Epithelial cell of esophagus (primary cell): ENCODE measurements around the gene TOP3B.

Experiments used
- DNase-seq: peaks from one replicate; pipeline ENCODE4 v3.0.0; 2010; ENCODE audit warnings: low read depth
- H3K4me3 ChIP-seq: 2 replicates; pipeline ENCODE4 v1.5.1; 2011; ENCODE audit warnings: mild to moderate bottlenecking, low read length, control low read depth
- TF ChIP-seq, protein P1 (sequence below): IDR thresholded peaks from 2 replicates; pipeline ENCODE4 v1.5.1; 2011; ENCODE audit warnings: low read depth, mild to moderate bottlenecking, low read length, control low read depth, inconsistent platforms; ENCODE audit not compliant: insufficient read depth; ENCODE audit errors: missing control alignments

Gene TOP3B

DNA sequence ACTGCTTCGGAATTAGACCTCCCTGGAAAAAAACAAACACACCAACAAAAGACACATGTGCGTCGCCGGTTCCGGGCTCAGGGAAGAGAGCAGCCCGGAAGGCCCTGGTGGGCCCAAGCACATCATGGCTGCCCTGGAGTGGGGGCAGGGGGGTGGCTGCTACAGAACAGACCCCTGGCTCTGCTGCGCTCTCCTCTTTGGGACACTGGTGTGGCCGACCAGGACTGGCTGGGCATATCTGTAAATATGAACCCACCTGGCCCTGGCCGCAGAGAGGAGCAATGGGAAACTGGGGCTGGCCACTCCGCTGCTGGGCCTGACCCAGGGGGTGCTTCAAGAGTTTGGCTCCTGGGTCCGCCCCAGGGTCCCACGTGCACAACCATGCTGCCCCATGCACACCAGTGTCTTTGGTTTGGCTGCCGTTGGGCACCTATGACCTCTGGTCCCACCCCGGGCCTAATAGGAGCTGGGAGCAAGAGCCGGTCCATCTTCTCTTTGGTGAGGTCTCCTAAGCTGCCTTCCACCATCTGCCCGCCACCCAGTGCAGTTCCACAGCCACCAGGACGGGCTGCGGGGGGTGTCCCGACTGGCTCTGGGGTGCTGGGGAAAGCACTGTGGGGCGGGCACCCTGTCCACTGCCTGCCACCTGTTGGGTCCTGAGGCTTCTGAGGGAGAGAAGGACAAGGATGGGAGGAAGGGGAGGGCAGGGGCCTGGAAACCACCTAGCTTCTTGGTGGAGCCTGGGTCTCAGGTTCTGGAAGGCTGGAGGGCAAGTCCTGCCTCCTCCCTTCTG lies 60.0 kb downstream of the TOP3B start:
- DNase-seq, result no peak
- H3K4me3 ChIP-seq, result no peak overlapping the region
- TF ChIP-seq, protein P1, sequence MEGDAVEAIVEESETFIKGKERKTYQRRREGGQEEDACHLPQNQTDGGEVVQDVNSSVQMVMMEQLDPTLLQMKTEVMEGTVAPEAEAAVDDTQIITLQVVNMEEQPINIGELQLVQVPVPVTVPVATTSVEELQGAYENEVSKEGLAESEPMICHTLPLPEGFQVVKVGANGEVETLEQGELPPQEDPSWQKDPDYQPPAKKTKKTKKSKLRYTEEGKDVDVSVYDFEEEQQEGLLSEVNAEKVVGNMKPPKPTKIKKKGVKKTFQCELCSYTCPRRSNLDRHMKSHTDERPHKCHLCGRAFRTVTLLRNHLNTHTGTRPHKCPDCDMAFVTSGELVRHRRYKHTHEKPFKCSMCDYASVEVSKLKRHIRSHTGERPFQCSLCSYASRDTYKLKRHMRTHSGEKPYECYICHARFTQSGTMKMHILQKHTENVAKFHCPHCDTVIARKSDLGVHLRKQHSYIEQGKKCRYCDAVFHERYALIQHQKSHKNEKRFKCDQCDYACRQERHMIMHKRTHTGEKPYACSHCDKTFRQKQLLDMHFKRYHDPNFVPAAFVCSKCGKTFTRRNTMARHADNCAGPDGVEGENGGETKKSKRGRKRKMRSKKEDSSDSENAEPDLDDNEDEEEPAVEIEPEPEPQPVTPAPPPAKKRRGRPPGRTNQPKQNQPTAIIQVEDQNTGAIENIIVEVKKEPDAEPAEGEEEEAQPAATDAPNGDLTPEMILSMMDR, result no peak

DNA sequence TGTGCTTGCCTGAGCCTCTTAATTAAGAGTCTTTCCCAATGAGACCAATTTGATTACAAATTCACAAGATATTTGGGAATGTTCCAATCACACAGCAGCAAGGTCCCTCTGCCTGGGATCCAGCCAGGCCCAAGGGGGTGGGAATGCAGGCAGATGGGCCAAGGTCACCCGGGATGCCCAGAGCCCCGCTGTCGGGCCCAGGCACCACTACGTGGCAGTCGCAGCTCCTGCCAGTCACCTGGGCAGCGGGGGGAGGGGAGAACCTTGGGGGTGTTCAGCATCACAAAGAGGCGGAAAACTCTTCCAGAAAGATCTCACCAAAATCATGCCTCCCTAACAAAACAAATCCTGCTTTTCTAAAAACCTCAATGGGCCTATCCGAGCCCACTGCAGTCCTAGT lies 60.9 kb downstream of the TOP3B start:
- no peak overlapping the region for H3K4me3 ChIP-seq
- DNase-seq, result no peak
- TF ChIP-seq, protein P1, result no peak

DNA sequence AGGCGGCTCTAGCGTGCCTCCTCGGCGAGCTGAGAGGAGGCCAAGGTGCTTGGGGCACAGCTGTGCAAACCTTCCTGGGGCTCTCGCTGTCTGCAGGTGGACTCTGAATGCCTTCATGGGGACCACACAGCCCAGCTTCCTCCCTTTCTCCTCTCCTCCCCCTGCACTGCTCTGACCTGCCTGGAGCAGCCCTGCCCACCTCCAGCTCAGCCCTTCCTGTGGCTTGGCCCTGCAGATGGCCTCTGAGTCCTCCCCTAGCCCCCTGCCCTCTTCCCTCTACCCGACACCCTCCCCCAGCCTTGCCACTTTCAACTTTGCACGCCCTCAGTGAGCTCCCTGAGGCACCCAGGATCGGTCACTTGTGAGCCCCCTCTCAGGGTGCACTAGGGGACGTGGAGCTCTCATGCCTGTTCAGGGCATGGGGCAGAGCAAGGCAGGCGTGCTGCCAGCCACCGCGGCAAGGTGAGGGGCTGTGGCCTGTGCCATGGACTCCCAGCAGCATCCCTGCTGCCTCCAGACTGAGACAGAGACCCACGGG lies 61.3 kb downstream of the TOP3B start:
- TF ChIP-seq, protein P1, result no peak
- no peak overlapping the region for H3K4me3 ChIP-seq
- no peak for DNase-seq

DNA sequence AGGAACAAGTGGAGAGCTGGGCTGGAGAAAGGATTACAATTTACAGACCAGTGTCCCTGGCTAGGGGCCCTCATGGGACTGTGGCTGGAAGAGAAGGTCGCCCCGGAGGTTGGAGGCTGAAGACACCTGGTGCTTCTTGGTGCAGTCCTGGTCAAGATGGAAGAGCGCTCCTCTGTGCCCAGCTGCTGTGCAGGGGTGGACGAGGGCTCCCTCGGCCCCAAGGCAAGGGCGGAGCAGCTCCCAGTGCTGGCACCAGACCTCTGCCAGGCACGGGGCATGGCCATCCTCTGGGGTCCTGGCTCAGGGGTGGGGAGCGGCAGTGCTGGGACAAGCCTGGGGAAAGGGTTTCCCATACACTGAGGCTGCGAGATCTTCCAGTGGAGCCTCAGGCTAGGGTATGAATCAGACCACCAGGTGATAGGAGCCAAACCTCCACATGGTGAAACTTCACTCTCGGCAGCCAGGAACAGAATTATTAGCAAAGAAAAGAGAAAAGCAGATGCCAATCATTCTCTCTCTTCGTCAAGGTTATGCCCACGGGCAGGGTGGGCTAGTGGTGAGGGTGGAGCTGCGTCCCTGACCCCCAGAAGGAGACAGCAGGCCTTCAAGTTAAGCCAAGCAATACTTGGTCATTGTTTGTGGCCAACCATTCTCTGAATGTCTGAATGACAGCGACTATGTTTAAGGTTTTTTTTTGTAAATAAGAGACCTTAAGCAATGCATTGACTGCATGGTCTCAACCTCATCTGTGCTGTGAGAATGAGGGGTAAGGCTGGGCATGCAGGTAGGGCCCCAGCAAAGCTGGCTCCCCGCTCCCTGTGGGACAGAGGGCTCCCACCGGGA lies 62.0 kb downstream of the TOP3B start:
- TF ChIP-seq, protein P1, result no peak
- no peak overlapping the region for H3K4me3 ChIP-seq
- peak; percentile 23 for DNase-seq

DNA sequence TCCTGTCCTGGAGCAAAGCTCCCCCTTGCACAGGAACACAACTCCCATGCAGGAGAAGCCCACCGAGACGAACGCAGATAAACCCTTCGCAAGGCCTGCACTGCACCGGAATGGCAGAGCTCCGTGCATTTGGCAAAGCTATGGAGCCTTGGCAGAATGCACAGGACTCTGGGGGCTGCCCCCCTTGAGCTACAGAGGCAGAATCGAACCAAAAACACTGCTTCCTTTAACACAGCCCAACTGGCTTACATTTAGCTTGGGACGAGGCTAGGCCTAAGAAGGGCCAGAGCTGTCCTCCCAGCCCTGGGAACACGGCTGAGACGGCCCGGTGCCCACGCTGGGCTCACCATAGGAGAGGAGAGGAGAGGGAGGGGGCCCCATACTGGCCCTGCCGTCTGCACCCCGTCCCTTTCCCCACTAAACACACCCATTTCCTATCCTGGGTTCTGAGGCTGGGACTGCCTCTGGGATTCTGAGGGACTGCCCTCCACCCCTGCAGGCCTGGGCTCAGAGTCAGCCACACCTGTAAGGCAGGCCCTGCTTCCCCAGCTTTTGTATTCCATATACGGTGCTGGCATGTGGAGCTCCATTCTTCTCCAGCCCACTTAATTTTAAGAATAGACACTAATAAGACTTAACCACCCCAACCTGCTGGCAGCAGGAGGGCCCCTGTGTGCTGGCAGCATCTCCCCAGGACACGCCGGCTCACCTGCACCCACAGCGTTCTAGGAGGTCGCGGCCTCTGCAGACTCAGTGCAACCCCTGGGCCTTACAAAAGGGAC lies 62.9 kb downstream of the TOP3B start:
- TF ChIP-seq, protein P1, result no peak
- H3K4me3 ChIP-seq, result no peak overlapping the region
- no peak for DNase-seq

DNA sequence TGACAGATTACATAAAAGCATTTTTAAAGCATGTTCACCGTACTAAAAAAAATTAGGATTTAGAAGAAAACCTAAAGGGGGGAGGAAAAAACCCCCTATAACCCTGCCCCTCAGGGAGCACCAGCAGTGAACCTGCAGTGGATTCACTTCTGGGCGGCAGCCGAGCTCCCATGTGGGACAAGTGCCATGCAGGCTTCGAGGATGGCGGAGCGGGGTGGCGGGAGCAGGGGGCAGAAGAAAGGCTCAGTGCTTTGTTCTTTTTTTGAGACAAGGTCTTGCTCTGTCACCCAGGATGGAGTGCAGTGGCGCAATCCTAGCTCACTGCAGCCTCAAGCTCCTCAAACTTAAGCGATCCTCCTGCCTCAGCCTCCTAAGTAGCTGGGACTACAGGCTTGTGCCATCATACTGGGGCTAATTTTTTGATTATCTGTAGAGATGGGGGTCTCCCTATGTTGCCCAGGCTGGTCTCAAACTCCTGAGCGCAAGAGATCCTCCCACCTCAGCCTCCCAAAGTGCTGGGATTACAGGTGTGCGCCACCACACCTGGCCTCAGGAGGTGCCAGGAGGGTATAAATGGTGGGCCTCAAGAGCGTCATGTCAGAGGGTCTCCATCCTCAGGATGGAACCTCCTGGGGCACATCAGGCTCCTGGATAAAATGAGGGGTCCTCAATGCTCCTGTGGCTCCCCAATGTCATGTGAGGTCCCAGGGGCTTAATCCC lies 64.0 kb downstream of the TOP3B start:
- no peak for DNase-seq
- TF ChIP-seq, protein P1, result no peak

More for the DNA sequence above, 64.0 kb downstream of the TOP3B start:
- H3K4me3 ChIP-seq, result no peak overlapping the region
